ENCODE measurements around the gene ADRB2. TPM values are rescaled to one million over a fixed set of nuclear protein-coding genes. Genes with fewer than 3 reads are reported as not detected.

ADRB2 gene
- total RNA-seq, 1 experiment from 2014 or later = 0.26 TPM

GRCh38 chr5:148815086-148815485 is 11.3 kb upstream of the ADRB2 start:
- TF ChIP-seq CTCF (conservative IDR thresholded peaks at IDR 0.05) = no peak
- Histone ChIP-seq H3K27me3 (ENCODE audit: insufficient read depth, low read length) (no peaks in the 10 kb centered on the region), H2AK5ac (ENCODE audit: insufficient read length, low read length) (no peak overlapping the region), H3K18ac (ENCODE audit: insufficient read length, low read depth, low read length) (no peak overlapping the region), H3K4me1 (ENCODE audit: insufficient read depth, low read length) (no peaks in the 10 kb centered on the region), H3K9ac (ENCODE audit: extremely low read depth, insufficient read length, low read length) (no peak overlapping the region), H3T11ph (ENCODE audit: low read length) (no peak overlapping the region), H4K20me1 (ENCODE audit: control insufficient read depth, insufficient read depth, insufficient read length) (no peaks in the 10 kb centered on the region), H2BK5ac (ENCODE audit: insufficient read length, low read length) (no peak overlapping the region), H2BK12ac (ENCODE audit: insufficient read length, low read depth, low read length) (no peak overlapping the region), H3K14ac (ENCODE audit: insufficient read depth, low read length) (no peak overlapping the region), H2BK20ac (ENCODE audit: low read depth, low read length, poor library complexity, severe bottlenecking) (no peak overlapping the region), H3K79me2 (ENCODE audit: insufficient read depth, low read length) (no peaks in the 10 kb centered on the region), H2BK120ac (ENCODE audit: low read depth, low read length, poor library complexity, severe bottlenecking) (no peak overlapping the region), H2AFZ (ENCODE audit: low read length) (no peak overlapping the region), H3K79me1 (ENCODE audit: insufficient read depth, low read depth, low read length, poor library complexity, severe bottlenecking) (no peaks in the 10 kb centered on the region), H3K56ac (ENCODE audit: insufficient read length, low read depth, low read length) (no peak overlapping the region), H3K4me2 (ENCODE audit: insufficient read depth, insufficient read length, low read length) (no peak overlapping the region), H3K27ac (ENCODE audit: insufficient read length, low read depth, low read length) (no peak overlapping the region), H4K91ac (ENCODE audit: insufficient read length, low read depth, low read length) (no peak overlapping the region), H3K23me2 (ENCODE audit: insufficient read length, low read depth, low read length, poor library complexity, severe bottlenecking) (no peaks in the 10 kb centered on the region), H3K23ac (ENCODE audit: insufficient read length, low read depth, low read length) (no peak overlapping the region), H4K5ac (ENCODE audit: insufficient read length, low read depth, low read length) (no peak overlapping the region), H3K4ac (ENCODE audit: low read depth, low read length) (no peak overlapping the region), H4K8ac (replicated peaks; ENCODE audit: insufficient read length, low read depth, low read length) (no peak overlapping the region), H2BK15ac (ENCODE audit: low read depth, low read length) (no peak overlapping the region), H3K9me3 (ENCODE audit: control insufficient read depth, low read depth, low read length) (no peaks in the 10 kb centered on the region)
- Mint-ChIP-seq H3K9me3 (no peaks in the 10 kb centered on the region), H3K4me1 (no peaks in the 10 kb centered on the region), H3K27me3 (ENCODE audit: low read depth) (no peaks in the 10 kb centered on the region), H3K36me3 (ENCODE audit: insufficient read depth in 1 of 3, low read depth in 3 of 3) (no peaks in the 10 kb centered on the region), H3K27ac (no peak overlapping the region), H3K4me3 (no peak overlapping the region)
- DNase-seq = no peak
- no CpG with 5 or more reads among the region's 2 CpGs for WGBS (ENCODE audit: extremely low coverage, insufficient read length, low lambda C conversion rate)

Measured in H9 (cell line).